B cell (primary cell): ENCODE data around the gene ZNF579. TPM values are rescaled to one million over a fixed set of nuclear protein-coding genes. Genes with fewer than 3 reads are reported as not detected.

Experiments used
- ATAC-seq: fragments of 200-7000 bp; cut with Tn5 transposase; one replicate; pipeline ENCODE4 v1.10.0; 2021; ENCODE audit warnings: low read depth, mild to moderate bottlenecking, moderate number of reproducible peaks, moderate library complexity
- CTCF ChIA-PET: fragments of 350-600 bp; sonication (Branson Sonifier 250); formaldehyde crosslinking; loops from one replicate; lab custom pipeline; 2021; ENCODE audit warnings: antibody characterized with exemption, inconsistent platforms; lab: Charles Lee
- POLR2A ChIA-PET: fragments of 350-600 bp; sonication (Branson Sonifier 250); formaldehyde crosslinking; loops from one replicate; lab custom pipeline; 2021; ENCODE audit warnings: antibody characterized with exemption; lab: Charles Lee
- DNase-seq: peaks from one replicate; pipeline ENCODE4 v3.0.0; 2013
- H2AFZ ChIP-seq: 2 replicates; pipeline ENCODE4 v1.6.1; 2012; ENCODE audit warnings: mild to moderate bottlenecking, low read depth, low read length; ENCODE audit not compliant: insufficient read depth, poor library complexity, severe bottlenecking
- H3K27ac ChIP-seq, 2 donors: 1 replicate in 1 of 2; 2 replicates in 1 of 2; pipeline ENCODE4 v1.5.1; 2012 to 2013; ENCODE audit warnings: low read length in 2 of 2, mild to moderate bottlenecking in 2 of 2, moderate library complexity in 1 of 2
- H3K27me3 ChIP-seq, 4 experiments: fragments of 200-600 bp in 1 of 4; sonication (generic) in 1 of 4; replicated peaks in 1 of 4; 1 replicate in 2 of 4; 2 replicates in 2 of 4; pipeline versions ENCODE4 v1.6.1 to v1.7.0; 2013 to 2016; ENCODE audit warnings: low read length in 3 of 4, mild to moderate bottlenecking in 2 of 4, mixed read lengths in 1 of 4, moderate library complexity in 1 of 4; ENCODE audit not compliant: insufficient read depth in 4 of 4, control insufficient read depth in 3 of 4; ENCODE audit errors: control extremely low read depth in 1 of 4
- H3K36me3 ChIP-seq, 2 experiments: replicated peaks in 1 of 2; 1 replicate in 1 of 2; 2 replicates in 1 of 2; pipeline versions ENCODE4 v1.6.1 to v1.7.1; 2013; ENCODE audit warnings: low read length in 1 of 2; ENCODE audit not compliant: insufficient read depth in 2 of 2, control insufficient read depth in 1 of 2; ENCODE audit errors: control extremely low read depth in 1 of 2, extremely low read depth in 1 of 2
- H3K4me1 ChIP-seq, 2 donors: fragments of 200-600 bp in 1 of 2; sonication (generic) in 1 of 2; 1 replicate in 1 of 2; 2 replicates in 1 of 2; pipeline versions ENCODE4 v1.5.1 to v1.6.1; 2013 to 2017; ENCODE audit warnings: low read length in 2 of 2; ENCODE audit not compliant: control insufficient read depth in 2 of 2, insufficient read depth in 2 of 2
- H3K4me2 ChIP-seq: replicated peaks from 2 replicates; pipeline ENCODE3; 2012; ENCODE audit warnings: mild to moderate bottlenecking, low read depth, low read length; ENCODE audit not compliant: poor library complexity, severe bottlenecking
- H3K4me3 ChIP-seq, 5 experiments: fragments of 200-600 bp in 1 of 5; sonication (generic) in 1 of 5; 1 replicate in 3 of 5; 2 replicates in 2 of 5; pipeline versions ENCODE4 v1.5.1 to v1.7.0; 2011 to 2016; ENCODE audit warnings: low read length in 4 of 5, mild to moderate bottlenecking in 4 of 5, low read depth in 2 of 5, control low read depth in 1 of 5, moderate library complexity in 1 of 5; ENCODE audit not compliant: insufficient read depth in 1 of 5; ENCODE audit errors: control extremely low read depth in 1 of 5, extremely low read depth in 1 of 5
- H3K79me2 ChIP-seq: fragments of 200-600 bp; sonication (generic); one replicate; pipeline ENCODE4 v1.6.0; 2016; ENCODE audit warnings: low read length; ENCODE audit not compliant: control insufficient read depth, insufficient read depth
- H3K9ac ChIP-seq: fragments of 200-600 bp; sonication (generic); 2 replicates; pipeline ENCODE4 v1.6.1; 2017; ENCODE audit warnings: mild to moderate bottlenecking, low read length, moderate library complexity
- H3K9me3 ChIP-seq, 3 donors: one replicate each; pipeline versions ENCODE4 v1.6.1 to v1.7.1; 2013; ENCODE audit warnings: low read length in 2 of 3; ENCODE audit not compliant: control insufficient read depth in 2 of 3, insufficient read depth in 1 of 3; ENCODE audit errors: control extremely low read depth in 1 of 3
- H4K20me1 ChIP-seq: 2 replicates; pipeline ENCODE4 v1.6.0; 2012; ENCODE audit warnings: mild to moderate bottlenecking, low read length; ENCODE audit not compliant: insufficient read depth, control insufficient read depth, poor library complexity, severe bottlenecking
- H3K27ac Mint-ChIP-seq: one replicate; pipeline ENCODE4 v1.8.0; 2021; ENCODE audit warnings: mixed read lengths
- H3K27me3 Mint-ChIP-seq: one replicate; pipeline ENCODE4 v1.8.0; 2021; ENCODE audit warnings: mixed read lengths
- H3K4me1 Mint-ChIP-seq: one replicate; pipeline ENCODE4 v1.8.0; 2021; ENCODE audit warnings: mixed read lengths
- H3K4me3 Mint-ChIP-seq: one replicate; pipeline ENCODE4 v1.8.0; 2021; ENCODE audit warnings: mixed read lengths
- H3K9me3 Mint-ChIP-seq: one replicate; pipeline ENCODE4 v1.8.0; 2022; ENCODE audit warnings: mixed read lengths; ENCODE audit not compliant: insufficient read depth
- EZH2 ChIP-seq: IDR thresholded peaks from 2 replicates; pipeline ENCODE4 v1.6.1; 2012; ENCODE audit warnings: borderline replicate concordance, low read depth, mild to moderate bottlenecking, moderate library complexity, low read length; ENCODE audit not compliant: insufficient read depth, poor library complexity, severe bottlenecking
- WGBS: methylation state at CpG from one replicate; pipeline ENCODE4 v1.1.5; 2013; ENCODE audit warnings: missing lambda C conversion rate; ENCODE audit not compliant: insufficient coverage; 5-methylcytosine and 5-hydroxymethylcytosine counted together
- intact Hi-C: fragments of 100-400 bp; cut with micrococcal nuclease; formaldehyde crosslinking; loops from one replicate; pipeline ENCODE4 v1.10.0; 2022
- polyA plus RNA-seq: library from polyadenylated mRNA; depleted of rRNA; stranded (reverse); fragments of >200 nt; gene quantifications from 2 replicates; pipeline ENCODE4 v1.2.3, GENCODE V29; 2012
- total RNA-seq, 2 donors: library from RNA; stranded (reverse); fragments of 120-200 nt in 1 of 2; gene quantifications; 1 replicate in 1 of 2; 2 replicates in 1 of 2; pipeline versions ENCODE4 v1.2.3 to v1.2.4, GENCODE V29; 2013 to 2022
- TF ChIP-seq, protein P1 (sequence below): fragments of 200-600 bp; IDR thresholded peaks from one replicate; pipeline ENCODE4 v1.8.0; 2022; ENCODE audit warnings: antibody characterized with exemption, mild to moderate bottlenecking

ZNF579 gene
- total and polyA plus RNA-seq, 2 donors (not counting 1 experiment from before 2014, with no cell fraction given): 3.7 to 10.3 TPM

DNA sequence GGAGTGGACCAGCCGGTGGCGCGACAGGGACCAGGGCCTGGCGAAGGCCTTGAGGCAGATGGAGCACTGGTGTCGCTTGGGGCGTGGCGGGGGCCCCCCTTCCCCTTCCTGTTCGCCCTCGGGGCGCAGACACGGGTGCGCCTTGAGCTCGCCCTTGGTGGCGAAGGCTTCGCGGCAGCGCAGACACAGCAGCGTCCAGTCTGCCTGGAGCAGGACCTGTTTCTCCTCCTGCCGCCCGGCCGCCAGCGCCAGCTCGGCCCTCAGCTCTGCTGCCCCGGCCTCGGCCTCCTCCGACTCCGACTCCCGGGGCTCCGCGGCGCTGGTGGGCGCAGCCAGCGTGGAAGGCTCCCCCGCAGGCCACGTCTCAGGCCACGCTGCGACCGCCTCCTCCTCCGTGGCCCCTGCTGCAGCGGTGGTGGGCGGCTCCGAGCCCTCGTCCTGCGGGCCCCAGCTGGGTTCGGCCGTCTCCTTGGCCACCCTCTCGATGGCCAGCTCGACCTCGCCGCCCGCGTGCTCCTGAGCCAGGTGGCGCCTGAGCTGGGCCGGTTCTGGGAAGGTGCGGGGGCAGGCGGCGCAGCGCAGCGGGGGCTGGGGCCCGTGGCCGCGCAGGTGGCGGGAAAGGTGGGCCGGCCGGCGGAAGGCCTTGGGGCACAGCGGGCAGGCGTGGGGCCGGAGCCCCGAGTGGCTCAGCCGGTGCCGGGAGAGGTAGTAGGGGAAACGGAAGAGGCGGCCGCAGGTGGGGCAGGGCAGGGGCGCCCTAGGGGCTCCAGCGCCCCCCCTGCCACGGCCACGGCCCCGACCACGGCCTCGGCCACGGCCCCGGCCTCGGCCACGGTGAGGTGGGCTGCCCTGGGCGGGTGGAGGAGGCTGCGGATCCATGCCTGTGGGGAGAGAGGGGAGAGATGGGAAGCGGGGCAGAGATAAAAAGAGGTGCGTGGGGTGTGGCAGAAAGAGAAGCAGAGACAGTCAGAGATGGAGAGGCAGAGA lies 1.6 kb downstream of the ZNF579 start:
- no peaks in the 10 kb centered on the region for H3K79me2 ChIP-seq
- no peaks in the 10 kb centered on the region for H3K36me3 ChIP-seq
- H3K27me3 ChIP-seq: no peaks in the 10 kb centered on the region
- peak overlapping the region; percentile 93 for H3K4me2 ChIP-seq
- Mint-ChIP-seq H3K4me1 (peaks cover 26% of the 10 kb centered on the region), H3K27me3 (no peaks in the 10 kb centered on the region), H3K27ac (peak overlapping the region; percentile 68), H3K9me3 (no peaks in the 10 kb centered on the region), H3K4me3 (peak overlapping the region; percentile 83)
- peak overlapping the region; percentile 54 to 80 for H3K27ac ChIP-seq
- no peak for DNase-seq
- peak overlapping the region; percentile 96 for H2AFZ ChIP-seq
- ChIA-PET CTCF (no interaction called here), POLR2A (no interaction called here)
- 98% methylated on average over 76 of the region's 90 CpGs for WGBS
- H3K4me3 ChIP-seq: peak overlapping the region in 1 of 5 experiments; percentile 69
- no peak overlapping the region for H3K9ac ChIP-seq
- H3K4me1 ChIP-seq: peaks cover 17 to 21% of the 10 kb centered on the region in 2 donors
- intact Hi-C loops: no loop called here
- peaks cover 0 to 9% (median 0%) of the 10 kb centered on the region in 3 donors for H3K9me3 ChIP-seq
- H4K20me1 ChIP-seq: no peaks in the 10 kb centered on the region
- TF ChIP-seq, protein P1, sequence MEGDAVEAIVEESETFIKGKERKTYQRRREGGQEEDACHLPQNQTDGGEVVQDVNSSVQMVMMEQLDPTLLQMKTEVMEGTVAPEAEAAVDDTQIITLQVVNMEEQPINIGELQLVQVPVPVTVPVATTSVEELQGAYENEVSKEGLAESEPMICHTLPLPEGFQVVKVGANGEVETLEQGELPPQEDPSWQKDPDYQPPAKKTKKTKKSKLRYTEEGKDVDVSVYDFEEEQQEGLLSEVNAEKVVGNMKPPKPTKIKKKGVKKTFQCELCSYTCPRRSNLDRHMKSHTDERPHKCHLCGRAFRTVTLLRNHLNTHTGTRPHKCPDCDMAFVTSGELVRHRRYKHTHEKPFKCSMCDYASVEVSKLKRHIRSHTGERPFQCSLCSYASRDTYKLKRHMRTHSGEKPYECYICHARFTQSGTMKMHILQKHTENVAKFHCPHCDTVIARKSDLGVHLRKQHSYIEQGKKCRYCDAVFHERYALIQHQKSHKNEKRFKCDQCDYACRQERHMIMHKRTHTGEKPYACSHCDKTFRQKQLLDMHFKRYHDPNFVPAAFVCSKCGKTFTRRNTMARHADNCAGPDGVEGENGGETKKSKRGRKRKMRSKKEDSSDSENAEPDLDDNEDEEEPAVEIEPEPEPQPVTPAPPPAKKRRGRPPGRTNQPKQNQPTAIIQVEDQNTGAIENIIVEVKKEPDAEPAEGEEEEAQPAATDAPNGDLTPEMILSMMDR: no peak
- TF ChIP-seq EZH2: no peak
- no peak for ATAC-seq
